GM12878 (cell line): ENCODE measurements around the gene TCF7L1. TPM values are rescaled to one million over a fixed set of nuclear protein-coding genes. Genes with fewer than 3 reads are reported as not detected.

ENCODE experiments used
- ATAC-seq: fragments of 200-7000 bp; cut with Tn5 transposase; 3 replicates; pipeline ENCODE4 v1.9.1; 2020; ENCODE audit warnings: mild to moderate bottlenecking, moderate library complexity
- BruUV-seq: library from RNA; stranded (reverse); fragments of 400-500 nt; replicated peaks from 2 replicates; lab custom pipeline; 2021; lab: Mats Ljungman, UMichigan
- CTCF ChIA-PET: fragments of 300-600 bp; sonication (Branson Sonifier 250); formaldehyde crosslinking; extraction: SDS; loops from one replicate; lab custom pipeline; 2021; ENCODE audit warnings: inconsistent platforms; lab: Yijun Ruan, JAX
- POLR2A ChIA-PET: fragments of 350-600 bp; formaldehyde crosslinking; extraction: SDS; loops from one replicate; lab custom pipeline; 2021; ENCODE audit warnings: inconsistent platforms; lab: Charles Lee
- RAD21 ChIA-PET: fragments of 300-600 bp; sonication (Branson Sonifier 250); formaldehyde crosslinking; loops from one replicate; lab custom pipeline; 2023; ENCODE audit warnings: antibody characterized with exemption; ENCODE audit not compliant: unreplicated experiment; lab: Charles Lee
- SMC1A ChIA-PET: fragments of 300-600 bp; sonication (Branson Sonifier 250); formaldehyde crosslinking; loops from one replicate; lab custom pipeline; 2023; ENCODE audit not compliant: unreplicated experiment, uncharacterized antibody; lab: Charles Lee
- DNase-seq: peaks from one replicate; pipeline ENCODE4 v3.0.0-alpha.2; 2011; ENCODE audit warnings: low read depth, low spot score
- FAIRE-seq: peaks from 3 replicates; lab custom pipeline; 2011; peaks lifted over from hg19 to GRCh38; lab: Jason Lieb, UNC
- H2AFZ ChIP-seq: 2 replicates; pipeline ENCODE4 v1.6.0; 2011; ENCODE audit warnings: low read depth, low read length, control low read depth; ENCODE audit not compliant: control insufficient read depth
- H3K27ac ChIP-seq: 2 replicates; pipeline ENCODE4 v1.5.1; 2011; ENCODE audit warnings: control low read depth; ENCODE audit not compliant: control insufficient read depth, insufficient read depth
- H3K27me3 ChIP-seq, 2 experiments: replicated peaks in 1 of 2; 2 replicates each; pipeline versions ENCODE4 v1.6.0 to v1.6.1; 2011; ENCODE audit warnings: low read length in 1 of 2; ENCODE audit not compliant: control insufficient read depth in 2 of 2, insufficient read depth in 2 of 2
- H3K36me3 ChIP-seq, 2 experiments: 2 replicates each; pipeline ENCODE4 v1.5.1; 2011; ENCODE audit warnings: low read length in 1 of 2; ENCODE audit not compliant: control insufficient read depth in 2 of 2, insufficient read depth in 2 of 2
- H3K4me1 ChIP-seq: 2 replicates; pipeline ENCODE4 v1.6.1; 2011; ENCODE audit warnings: mild to moderate bottlenecking, low read length, moderate library complexity, mixed read lengths; ENCODE audit not compliant: control insufficient read depth, insufficient read depth
- H3K4me2 ChIP-seq: 2 replicates; pipeline ENCODE4 v1.6.0; 2011; ENCODE audit warnings: control low read depth; ENCODE audit not compliant: control insufficient read depth, insufficient read depth
- H3K4me3 ChIP-seq: fragments of 200-600 bp; sonication (generic); 2 replicates; pipeline ENCODE4 v1.5.1; 2016
- H3K79me2 ChIP-seq: 2 replicates; pipeline ENCODE4 v1.6.0; 2011; ENCODE audit warnings: low read length; ENCODE audit not compliant: control insufficient read depth, insufficient read depth
- H3K9ac ChIP-seq: 2 replicates; pipeline ENCODE4 v1.8.0; 2011; ENCODE audit warnings: low read length, control low read depth, mixed read lengths; ENCODE audit not compliant: control insufficient read depth, insufficient read depth
- H3K9me3 ChIP-seq: replicated peaks from 3 replicates; pipeline ENCODE4 v1.5.1; 2011; ENCODE audit warnings: mild to moderate bottlenecking, low read length; ENCODE audit not compliant: control insufficient read depth, insufficient read depth
- H4K20me1 ChIP-seq: 2 replicates; pipeline ENCODE4 v1.6.0; 2011; ENCODE audit not compliant: control insufficient read depth, insufficient read depth
- ATF7 ChIP-seq: fragments of 450-650 bp; IDR thresholded peaks from 2 replicates; pipeline ENCODE4 v1.6.1; 2016; ENCODE audit warnings: low read depth, mild to moderate bottlenecking
- FOXK2 ChIP-seq: fragments of 450-650 bp; IDR thresholded peaks from 2 replicates; pipeline ENCODE4 v1.6.1; 2017; ENCODE audit warnings: mild to moderate bottlenecking, moderate library complexity
- PAX5 ChIP-seq: IDR thresholded peaks from 2 replicates; pipeline ENCODE4 v1.6.1; 2011; ENCODE audit warnings: low read depth, low read length, borderline replicate concordance
- SMAD5 ChIP-seq: IDR thresholded peaks from 2 replicates; pipeline ENCODE4 v1.6.1; 2016; ENCODE audit warnings: antibody characterized with exemption, low read depth
- SMARCA5 ChIP-seq: fragments of 450-650 bp; IDR thresholded peaks from 2 replicates; pipeline ENCODE4 v1.6.1; 2017; ENCODE audit warnings: mild to moderate bottlenecking
- SREBF2 ChIP-seq: IDR thresholded peaks from 2 replicates; pipeline ENCODE4 v1.6.1; 2012; ENCODE audit warnings: mild to moderate bottlenecking, low read length
- TCF12 ChIP-seq: IDR thresholded peaks from 2 replicates; pipeline ENCODE4 v1.6.1; 2011; ENCODE audit warnings: low read depth, mild to moderate bottlenecking, low read length
- WRNIP1 ChIP-seq: IDR thresholded peaks from 2 replicates; pipeline ENCODE4 v1.6.1; 2011; ENCODE audit warnings: low read depth, low read length, improper control_type of control experiment, borderline replicate concordance
- WGBS: methylation state at CpG from one replicate; pipeline ENCODE4 v1.1.6; 2016; ENCODE audit warnings: low lambda C conversion rate; ENCODE audit not compliant: insufficient replicate concordance, insufficient coverage; ENCODE audit errors: missing lambda C conversion rate; 5-methylcytosine and 5-hydroxymethylcytosine counted together
- in situ Hi-C: fragments of 300-500 bp; cut with MboI; formaldehyde crosslinking; loops from 9 replicates; pipeline ENCODE4 v1.14.3; 2018; ENCODE audit warnings: mixed read lengths
- intact Hi-C: fragments of 100-400 bp; cut with micrococcal nuclease; formaldehyde crosslinking; loops from one replicate; pipeline ENCODE4 v1.14.2; 2022; ENCODE audit not compliant: unreplicated experiment
- polyA plus RNA-seq, 11 experiments: library from polyadenylated mRNA; depleted of rRNA in 4 of 11; unstranded in 6 of 11; stranded (reverse) in 5 of 11; fragments of >200 nt; fragmentation: Nextera tagmentation in 4 of 11; fragmentation: Illumina TruSeq in 1 of 11; extraction: Ambion mirVana in 4 of 11; extraction: Trizol in 1 of 11; gene quantifications; 1 replicate in 1 of 11; 2 replicates in 10 of 11; pipeline versions ENCODE4 v1.2.1 to v1.2.3, GENCODE V29; 2011 to 2016; ENCODE audit warnings: inconsistent platforms in 2 of 11, missing spikeins in 2 of 11, low read depth in 1 of 11
- total RNA-seq, 4 experiments: library from RNA; depleted of rRNA in 3 of 4; stranded (reverse); fragments of >200 nt in 3 of 4; fragmentation: Illumina TruSeq in 1 of 4; extraction: Trizol in 1 of 4; gene quantifications; 2 replicates each; pipeline versions ENCODE4 v1.2.1 to v1.2.3, GENCODE V29; 2013 to 2021
- TF ChIP-seq, protein P1 (sequence below): IDR thresholded peaks from 2 replicates; pipeline ENCODE4 v1.6.1; 2012; ENCODE audit warnings: mild to moderate bottlenecking, low read depth, low read length
- TF ChIP-seq, protein P2 (sequence below): fragments of 450-650 bp; IDR thresholded peaks from 2 replicates; pipeline ENCODE4 v1.6.1; 2017; ENCODE audit warnings: mild to moderate bottlenecking, moderate library complexity
- TF ChIP-seq, protein P3 (sequence below): fragments of 450-650 bp; IDR thresholded peaks from 2 replicates; pipeline ENCODE4 v1.6.1; 2017; ENCODE audit warnings: antibody characterized with exemption, mild to moderate bottlenecking, moderate library complexity

TCF7L1 gene
- total and polyA plus RNA-seq, 10 of the 15 experiments (the other 5 are each of a cell fraction or from before 2014, with no cell fraction given) = 0.03 to 0.11 (median 0.10) TPM; not detected in 7

DNA sequence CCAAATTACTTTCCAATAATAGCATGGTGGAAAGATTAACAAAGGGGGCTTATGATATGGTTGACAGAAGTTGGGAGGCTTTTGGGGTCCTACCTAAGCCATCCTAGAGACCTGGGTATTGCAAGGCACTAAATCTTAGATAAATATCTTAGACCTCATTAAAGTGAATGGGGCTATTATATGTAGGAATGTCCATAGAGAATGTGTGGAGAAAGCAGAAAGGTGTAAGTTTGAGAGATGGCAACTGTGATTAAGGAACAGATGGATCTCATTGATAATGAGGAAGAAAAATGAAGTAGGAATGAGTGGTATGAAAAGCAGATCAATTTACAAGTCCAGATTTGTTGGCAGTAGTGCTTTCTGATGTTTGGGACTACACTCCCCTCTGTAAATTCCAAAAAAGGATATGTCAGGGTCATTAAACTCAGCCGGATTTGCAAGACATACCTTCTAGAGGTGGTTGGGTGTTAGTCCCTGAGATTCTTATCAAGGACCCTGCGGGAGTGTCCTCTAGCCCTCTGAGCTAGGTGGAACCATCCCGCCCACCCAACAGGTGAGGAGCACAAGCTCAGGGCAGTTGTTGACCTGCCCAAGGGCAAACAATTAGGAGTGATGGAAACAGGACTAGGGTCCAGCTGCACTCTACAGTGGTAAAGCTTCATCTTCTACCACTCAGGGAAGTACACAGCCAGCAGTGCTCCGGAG, 12.1 kb downstream of the TCF7L1 start:
- no peaks in the 10 kb centered on the region for H3K36me3 ChIP-seq
- no peaks in the 10 kb centered on the region for H3K4me1 ChIP-seq
- FAIRE-seq = no peak
- no peak for TF ChIP-seq PAX5
- TF ChIP-seq, protein P1, sequence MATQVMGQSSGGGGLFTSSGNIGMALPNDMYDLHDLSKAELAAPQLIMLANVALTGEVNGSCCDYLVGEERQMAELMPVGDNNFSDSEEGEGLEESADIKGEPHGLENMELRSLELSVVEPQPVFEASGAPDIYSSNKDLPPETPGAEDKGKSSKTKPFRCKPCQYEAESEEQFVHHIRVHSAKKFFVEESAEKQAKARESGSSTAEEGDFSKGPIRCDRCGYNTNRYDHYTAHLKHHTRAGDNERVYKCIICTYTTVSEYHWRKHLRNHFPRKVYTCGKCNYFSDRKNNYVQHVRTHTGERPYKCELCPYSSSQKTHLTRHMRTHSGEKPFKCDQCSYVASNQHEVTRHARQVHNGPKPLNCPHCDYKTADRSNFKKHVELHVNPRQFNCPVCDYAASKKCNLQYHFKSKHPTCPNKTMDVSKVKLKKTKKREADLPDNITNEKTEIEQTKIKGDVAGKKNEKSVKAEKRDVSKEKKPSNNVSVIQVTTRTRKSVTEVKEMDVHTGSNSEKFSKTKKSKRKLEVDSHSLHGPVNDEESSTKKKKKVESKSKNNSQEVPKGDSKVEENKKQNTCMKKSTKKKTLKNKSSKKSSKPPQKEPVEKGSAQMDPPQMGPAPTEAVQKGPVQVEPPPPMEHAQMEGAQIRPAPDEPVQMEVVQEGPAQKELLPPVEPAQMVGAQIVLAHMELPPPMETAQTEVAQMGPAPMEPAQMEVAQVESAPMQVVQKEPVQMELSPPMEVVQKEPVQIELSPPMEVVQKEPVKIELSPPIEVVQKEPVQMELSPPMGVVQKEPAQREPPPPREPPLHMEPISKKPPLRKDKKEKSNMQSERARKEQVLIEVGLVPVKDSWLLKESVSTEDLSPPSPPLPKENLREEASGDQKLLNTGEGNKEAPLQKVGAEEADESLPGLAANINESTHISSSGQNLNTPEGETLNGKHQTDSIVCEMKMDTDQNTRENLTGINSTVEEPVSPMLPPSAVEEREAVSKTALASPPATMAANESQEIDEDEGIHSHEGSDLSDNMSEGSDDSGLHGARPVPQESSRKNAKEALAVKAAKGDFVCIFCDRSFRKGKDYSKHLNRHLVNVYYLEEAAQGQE = no peak
- TF ChIP-seq, protein P2, sequence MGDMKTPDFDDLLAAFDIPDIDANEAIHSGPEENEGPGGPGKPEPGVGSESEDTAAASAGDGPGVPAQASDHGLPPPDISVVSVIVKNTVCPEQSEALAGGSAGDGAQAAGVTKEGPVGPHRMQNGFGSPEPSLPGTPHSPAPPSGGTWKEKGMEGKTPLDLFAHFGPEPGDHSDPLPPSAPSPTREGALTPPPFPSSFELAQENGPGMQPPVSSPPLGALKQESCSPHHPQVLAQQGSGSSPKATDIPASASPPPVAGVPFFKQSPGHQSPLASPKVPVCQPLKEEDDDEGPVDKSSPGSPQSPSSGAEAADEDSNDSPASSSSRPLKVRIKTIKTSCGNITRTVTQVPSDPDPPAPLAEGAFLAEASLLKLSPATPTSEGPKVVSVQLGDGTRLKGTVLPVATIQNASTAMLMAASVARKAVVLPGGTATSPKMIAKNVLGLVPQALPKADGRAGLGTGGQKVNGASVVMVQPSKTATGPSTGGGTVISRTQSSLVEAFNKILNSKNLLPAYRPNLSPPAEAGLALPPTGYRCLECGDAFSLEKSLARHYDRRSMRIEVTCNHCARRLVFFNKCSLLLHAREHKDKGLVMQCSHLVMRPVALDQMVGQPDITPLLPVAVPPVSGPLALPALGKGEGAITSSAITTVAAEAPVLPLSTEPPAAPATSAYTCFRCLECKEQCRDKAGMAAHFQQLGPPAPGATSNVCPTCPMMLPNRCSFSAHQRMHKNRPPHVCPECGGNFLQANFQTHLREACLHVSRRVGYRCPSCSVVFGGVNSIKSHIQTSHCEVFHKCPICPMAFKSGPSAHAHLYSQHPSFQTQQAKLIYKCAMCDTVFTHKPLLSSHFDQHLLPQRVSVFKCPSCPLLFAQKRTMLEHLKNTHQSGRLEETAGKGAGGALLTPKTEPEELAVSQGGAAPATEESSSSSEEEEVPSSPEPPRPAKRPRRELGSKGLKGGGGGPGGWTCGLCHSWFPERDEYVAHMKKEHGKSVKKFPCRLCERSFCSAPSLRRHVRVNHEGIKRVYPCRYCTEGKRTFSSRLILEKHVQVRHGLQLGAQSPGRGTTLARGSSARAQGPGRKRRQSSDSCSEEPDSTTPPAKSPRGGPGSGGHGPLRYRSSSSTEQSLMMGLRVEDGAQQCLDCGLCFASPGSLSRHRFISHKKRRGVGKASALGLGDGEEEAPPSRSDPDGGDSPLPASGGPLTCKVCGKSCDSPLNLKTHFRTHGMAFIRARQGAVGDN = no peak
- no peak for TF ChIP-seq SMAD5
- no peak for TF ChIP-seq ATF7
- TF ChIP-seq WRNIP1 = no peak
- TF ChIP-seq SREBF2 = no peak
- no peak for TF ChIP-seq SMARCA5
- TF ChIP-seq FOXK2 = no peak
- no peak for TF ChIP-seq TCF12
- TF ChIP-seq, protein P3, sequence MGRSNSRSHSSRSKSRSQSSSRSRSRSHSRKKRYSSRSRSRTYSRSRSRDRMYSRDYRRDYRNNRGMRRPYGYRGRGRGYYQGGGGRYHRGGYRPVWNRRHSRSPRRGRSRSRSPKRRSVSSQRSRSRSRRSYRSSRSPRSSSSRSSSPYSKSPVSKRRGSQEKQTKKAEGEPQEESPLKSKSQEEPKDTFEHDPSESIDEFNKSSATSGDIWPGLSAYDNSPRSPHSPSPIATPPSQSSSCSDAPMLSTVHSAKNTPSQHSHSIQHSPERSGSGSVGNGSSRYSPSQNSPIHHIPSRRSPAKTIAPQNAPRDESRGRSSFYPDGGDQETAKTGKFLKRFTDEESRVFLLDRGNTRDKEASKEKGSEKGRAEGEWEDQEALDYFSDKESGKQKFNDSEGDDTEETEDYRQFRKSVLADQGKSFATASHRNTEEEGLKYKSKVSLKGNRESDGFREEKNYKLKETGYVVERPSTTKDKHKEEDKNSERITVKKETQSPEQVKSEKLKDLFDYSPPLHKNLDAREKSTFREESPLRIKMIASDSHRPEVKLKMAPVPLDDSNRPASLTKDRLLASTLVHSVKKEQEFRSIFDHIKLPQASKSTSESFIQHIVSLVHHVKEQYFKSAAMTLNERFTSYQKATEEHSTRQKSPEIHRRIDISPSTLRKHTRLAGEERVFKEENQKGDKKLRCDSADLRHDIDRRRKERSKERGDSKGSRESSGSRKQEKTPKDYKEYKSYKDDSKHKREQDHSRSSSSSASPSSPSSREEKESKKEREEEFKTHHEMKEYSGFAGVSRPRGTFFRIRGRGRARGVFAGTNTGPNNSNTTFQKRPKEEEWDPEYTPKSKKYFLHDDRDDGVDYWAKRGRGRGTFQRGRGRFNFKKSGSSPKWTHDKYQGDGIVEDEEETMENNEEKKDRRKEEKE = no peak
- intact Hi-C loops (no loop called here), in situ Hi-C loops (no loop called here)
- no peak for ATAC-seq
- ChIA-PET CTCF (no interaction called here), SMC1A (no interaction called here), RAD21 (no interaction called here), POLR2A (no interaction called here)
- H4K20me1 ChIP-seq = no peaks in the 10 kb centered on the region
- H3K4me3 ChIP-seq = no peak overlapping the region
- no peaks in the 10 kb centered on the region for H3K9me3 ChIP-seq
- no peaks in the 10 kb centered on the region for H3K79me2 ChIP-seq
- BruUV-seq = no TSS peak
- no peak for DNase-seq
- no peak overlapping the region for H3K4me2 ChIP-seq
- no peak overlapping the region for H2AFZ ChIP-seq
- 45% methylated on average over 4 of the region's 4 CpGs for WGBS
- no peak overlapping the region for H3K27ac ChIP-seq
- no peak overlapping the region for H3K9ac ChIP-seq
- no peaks in the 10 kb centered on the region; a peak in 2 of 4 replicates for H3K27me3 ChIP-seq
